SK-N-SH treated with all-trans-retinoic acid at 6 μM for 48 hours (cell line): ENCODE results near the gene CALHM2.

Experiments
- ARNTL ChIP-seq: fragments of 450-650 bp; formaldehyde crosslinking; IDR thresholded peaks from 2 replicates; pipeline ENCODE4 v1.5.0; 2020; ENCODE audit warnings: low read depth, mild to moderate bottlenecking, moderate library complexity, borderline replicate concordance
- CREB5 ChIP-seq: fragments of 250-450 bp; sonication (Bioruptor Pico); IDR thresholded peaks from 2 replicates; pipeline ENCODE4 v1.5.1; 2020; ENCODE audit warnings: low read depth, mild to moderate bottlenecking, moderate library complexity
- CSDC2 ChIP-seq: fragments of 250-450 bp; sonication (Bioruptor Pico); IDR thresholded peaks from 2 replicates; pipeline ENCODE4 v1.5.0; 2020; ENCODE audit warnings: mild to moderate bottlenecking, moderate library complexity
- OSR1 ChIP-seq: fragments of 250-450 bp; sonication (Bioruptor Pico); IDR thresholded peaks from 2 replicates; pipeline ENCODE4 v1.8.0; 2022; ENCODE audit warnings: moderate library complexity, mild to moderate bottlenecking, inconsistent platforms
- RARB ChIP-seq: fragments of 250-450 bp; sonication (Bioruptor Pico); IDR thresholded peaks from 2 replicates; pipeline ENCODE4 v1.8.0; 2021; ENCODE audit warnings: mild to moderate bottlenecking, moderate library complexity
- ZC3H10 ChIP-seq: fragments of 250-450 bp; sonication (Bioruptor Pico); IDR thresholded peaks from 2 replicates; pipeline ENCODE4 v1.5.1; 2021; ENCODE audit warnings: mild to moderate bottlenecking, moderate library complexity
- ZFP30 ChIP-seq: fragments of 450-650 bp; formaldehyde crosslinking; IDR thresholded peaks from 2 replicates; pipeline ENCODE4 v1.5.0; 2022; ENCODE audit warnings: mild to moderate bottlenecking, moderate library complexity
- TF ChIP-seq, protein P1 (sequence below): fragments of 250-450 bp; sonication (Bioruptor Pico); IDR thresholded peaks from 2 replicates; pipeline ENCODE4 v1.8.0; 2020; ENCODE audit warnings: mild to moderate bottlenecking, moderate library complexity, borderline replicate concordance
- TF ChIP-seq, protein P2 (sequence below): fragments of 250-450 bp; sonication (Bioruptor Pico); IDR thresholded peaks from 2 replicates; pipeline ENCODE4 v1.5.1; 2021; ENCODE audit warnings: mild to moderate bottlenecking, moderate library complexity

GRCh38 chr10:103443475-103444185 lies 8.5 kb downstream of the CALHM2 start:
- TF ChIP-seq, protein P1, sequence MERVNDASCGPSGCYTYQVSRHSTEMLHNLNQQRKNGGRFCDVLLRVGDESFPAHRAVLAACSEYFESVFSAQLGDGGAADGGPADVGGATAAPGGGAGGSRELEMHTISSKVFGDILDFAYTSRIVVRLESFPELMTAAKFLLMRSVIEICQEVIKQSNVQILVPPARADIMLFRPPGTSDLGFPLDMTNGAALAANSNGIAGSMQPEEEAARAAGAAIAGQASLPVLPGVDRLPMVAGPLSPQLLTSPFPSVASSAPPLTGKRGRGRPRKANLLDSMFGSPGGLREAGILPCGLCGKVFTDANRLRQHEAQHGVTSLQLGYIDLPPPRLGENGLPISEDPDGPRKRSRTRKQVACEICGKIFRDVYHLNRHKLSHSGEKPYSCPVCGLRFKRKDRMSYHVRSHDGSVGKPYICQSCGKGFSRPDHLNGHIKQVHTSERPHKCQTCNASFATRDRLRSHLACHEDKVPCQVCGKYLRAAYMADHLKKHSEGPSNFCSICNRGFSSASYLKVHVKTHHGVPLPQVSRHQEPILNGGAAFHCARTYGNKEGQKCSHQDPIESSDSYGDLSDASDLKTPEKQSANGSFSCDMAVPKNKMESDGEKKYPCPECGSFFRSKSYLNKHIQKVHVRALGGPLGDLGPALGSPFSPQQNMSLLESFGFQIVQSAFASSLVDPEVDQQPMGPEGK (CRISPR knock-in tag): no peak
- no peak for TF ChIP-seq ZC3H10
- TF ChIP-seq, protein P2, sequence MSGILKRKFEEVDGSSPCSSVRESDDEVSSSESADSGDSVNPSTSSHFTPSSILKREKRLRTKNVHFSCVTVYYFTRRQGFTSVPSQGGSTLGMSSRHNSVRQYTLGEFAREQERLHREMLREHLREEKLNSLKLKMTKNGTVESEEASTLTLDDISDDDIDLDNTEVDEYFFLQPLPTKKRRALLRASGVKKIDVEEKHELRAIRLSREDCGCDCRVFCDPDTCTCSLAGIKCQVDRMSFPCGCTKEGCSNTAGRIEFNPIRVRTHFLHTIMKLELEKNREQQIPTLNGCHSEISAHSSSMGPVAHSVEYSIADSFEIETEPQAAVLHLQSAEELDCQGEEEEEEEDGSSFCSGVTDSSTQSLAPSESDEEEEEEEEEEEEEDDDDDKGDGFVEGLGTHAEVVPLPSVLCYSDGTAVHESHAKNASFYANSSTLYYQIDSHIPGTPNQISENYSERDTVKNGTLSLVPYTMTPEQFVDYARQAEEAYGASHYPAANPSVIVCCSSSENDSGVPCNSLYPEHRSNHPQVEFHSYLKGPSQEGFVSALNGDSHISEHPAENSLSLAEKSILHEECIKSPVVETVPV: no peak
- no peak for TF ChIP-seq CREB5 (CRISPR knock-in tag)
- TF ChIP-seq ARNTL (CRISPR knock-in tag): no peak
- TF ChIP-seq OSR1: no peak
- no peak for TF ChIP-seq CSDC2 (CRISPR knock-in tag)
- no peak for TF ChIP-seq RARB (CRISPR knock-in tag)
- TF ChIP-seq ZFP30 (CRISPR knock-in tag): no peak
